Neural progenitor cell (in vitro differentiated cells): ENCODE results near the gene UBE2QL1. TPM values are rescaled to one million over a fixed set of nuclear protein-coding genes. Genes with fewer than 3 reads are reported as not detected.

Source experiments
- DNase-seq: peaks from one replicate; pipeline ENCODE4 v3.0.0-alpha.2; 2016; ENCODE audit warnings: low spot score
- H2AFZ ChIP-seq: fragments of 200-600 bp; sonication (generic); replicated peaks from 2 replicates; pipeline ENCODE4 v1.6.1; 2016; ENCODE audit warnings: antibody characterized with exemption
- H3F3A ChIP-seq: fragments of 200-600 bp; sonication (generic); 2 replicates; pipeline ENCODE4 v1.6.1; 2016; ENCODE audit warnings: antibody characterized with exemption, low read depth
- H3K27ac ChIP-seq: fragments of 200-600 bp; sonication (generic); 2 replicates; pipeline ENCODE4 v1.5.1; 2016; ENCODE audit warnings: mild to moderate bottlenecking
- H3K27me3 ChIP-seq: fragments of 200-600 bp; sonication (generic); 2 replicates; pipeline ENCODE4 v1.6.1; 2016; ENCODE audit warnings: mild to moderate bottlenecking, moderate library complexity
- H3K36me3 ChIP-seq: fragments of 200-600 bp; sonication (generic); 2 replicates; pipeline ENCODE4 v1.5.1; 2016
- H3K4me1 ChIP-seq: fragments of 200-600 bp; sonication (generic); 2 replicates; pipeline ENCODE4 v1.6.1; 2016; ENCODE audit warnings: mixed run types
- H3K4me2 ChIP-seq: fragments of 200-600 bp; sonication (generic); 2 replicates; pipeline ENCODE4 v1.6.1; 2016
- H3K4me3 ChIP-seq: fragments of 200-600 bp; sonication (generic); 2 replicates; pipeline ENCODE4 v1.5.1; 2016
- H3K79me2 ChIP-seq: fragments of 200-600 bp; sonication (generic); 2 replicates; pipeline ENCODE4 v1.6.1; 2016; ENCODE audit warnings: low read depth
- H3K9ac ChIP-seq: fragments of 200-600 bp; sonication (generic); 2 replicates; pipeline ENCODE4 v1.6.1; 2016
- H3K9me3 ChIP-seq: fragments of 200-600 bp; sonication (generic); 2 replicates; pipeline ENCODE4 v1.5.1; 2016; ENCODE audit warnings: low read depth
- H4K20me1 ChIP-seq: fragments of 200-600 bp; sonication (generic); 2 replicates; pipeline ENCODE4 v1.6.1; 2016; ENCODE audit warnings: low read depth
- H3K27ac Mint-ChIP-seq: 3 replicates; pipeline ENCODE4 v1.8.0; 2021; ENCODE audit warnings: mixed read lengths
- H3K27me3 Mint-ChIP-seq: 2 replicates; pipeline ENCODE4 v1.8.0; 2022; ENCODE audit warnings: low read depth, mild to moderate bottlenecking, inconsistent platforms, moderate library complexity, mixed read lengths; ENCODE audit not compliant: insufficient read depth
- H3K36me3 Mint-ChIP-seq: 3 replicates; pipeline ENCODE4 v1.8.0; 2021; ENCODE audit warnings: mixed read lengths
- H3K4me1 Mint-ChIP-seq: 3 replicates; pipeline ENCODE4 v1.8.0; 2021; ENCODE audit warnings: mixed read lengths
- H3K4me3 Mint-ChIP-seq: 3 replicates; pipeline ENCODE4 v1.8.0; 2021; ENCODE audit warnings: mild to moderate bottlenecking, moderate library complexity, mixed read lengths
- H3K9me3 Mint-ChIP-seq: 3 replicates; pipeline ENCODE4 v1.8.0; 2020; ENCODE audit warnings: mixed read lengths
- CTCF ChIP-seq: fragments of 200-600 bp; sonication (generic); IDR thresholded peaks from 2 replicates; pipeline ENCODE4 v1.5.1; 2017; ENCODE audit warnings: antibody characterized with exemption, mild to moderate bottlenecking
- EZH2 ChIP-seq: fragments of 200-600 bp; sonication (generic); IDR thresholded peaks from 2 replicates; pipeline ENCODE4 v1.6.1; 2017; ENCODE audit warnings: antibody characterized with exemption, mild to moderate bottlenecking, moderate library complexity
- EZH2phosphoT487 ChIP-seq: fragments of 200-600 bp; sonication (generic); IDR thresholded peaks from 2 replicates; pipeline ENCODE4 v1.6.1; 2017; ENCODE audit warnings: antibody characterized with exemption
- total RNA-seq: library from RNA; depleted of rRNA; stranded (reverse); fragments of >200 nt; gene quantifications from 2 replicates; pipeline ENCODE4 v1.2.3, GENCODE V29; 2015; ENCODE audit warnings: low replicate concordance

Gene UBE2QL1
- total RNA-seq, 1 donor from 2014 or later, result 0.30 TPM

- H3K9me3 Mint-ChIP-seq, result no peaks in the 10 kb centered on the region
- no peaks in the 10 kb centered on the region for H3K36me3 ChIP-seq
- H3K4me1 ChIP-seq, result no peaks in the 10 kb centered on the region
- H3K36me3 Mint-ChIP-seq, result no peaks in the 10 kb centered on the region
- peaks cover 6% of the 10 kb centered on the region for H3K27me3 Mint-ChIP-seq
- no peaks in the 10 kb centered on the region for H3F3A ChIP-seq
- peaks cover 28% of the 10 kb centered on the region for H3K27me3 ChIP-seq
- TF ChIP-seq EZH2 (no peak), EZH2phosphoT487 (no peak)
- H3K27ac Mint-ChIP-seq, result no peak overlapping the region
- no peak overlapping the region for H3K4me3 Mint-ChIP-seq
- no peak overlapping the region for H3K9ac ChIP-seq
- no peak overlapping the region for H3K4me3 ChIP-seq
- no peaks in the 10 kb centered on the region for H3K79me2 ChIP-seq
- H3K9me3 ChIP-seq, result no peaks in the 10 kb centered on the region
- no peaks in the 10 kb centered on the region for H4K20me1 ChIP-seq
- H3K4me2 ChIP-seq, result no peak overlapping the region
- DNase-seq, result no peak
- H3K4me1 Mint-ChIP-seq, result peaks cover 10% of the 10 kb centered on the region
- H3K27ac ChIP-seq, result no peak overlapping the region
- no peak overlapping the region for H2AFZ ChIP-seq
These were observed 36.2 kb downstream of the UBE2QL1 start for GRCh38 chr5:6484899-6485298.

- H3K9me3 ChIP-seq, result no peaks in the 10 kb centered on the region
- no peak overlapping the region for H3K9ac ChIP-seq
- no peak overlapping the region for H3K4me2 ChIP-seq
- H3K27me3 ChIP-seq, result peaks cover 33% of the 10 kb centered on the region
- Mint-ChIP-seq H3K4me1 (peaks cover 10% of the 10 kb centered on the region), H3K36me3 (no peaks in the 10 kb centered on the region), H3K27me3 (peaks cover 6% of the 10 kb centered on the region), H3K27ac (no peak overlapping the region), H3K9me3 (no peaks in the 10 kb centered on the region), H3K4me3 (no peak overlapping the region)
- no peaks in the 10 kb centered on the region for H3K36me3 ChIP-seq
- no peak overlapping the region for H3K4me3 ChIP-seq
- TF ChIP-seq EZH2 (no peak), CTCF (no peak), EZH2phosphoT487 (no peak)
- DNase-seq, result no peak
- no peaks in the 10 kb centered on the region for H3K79me2 ChIP-seq
- H3F3A ChIP-seq, result no peaks in the 10 kb centered on the region
- no peaks in the 10 kb centered on the region for H3K4me1 ChIP-seq
- no peak overlapping the region for H3K27ac ChIP-seq
- H4K20me1 ChIP-seq, result no peaks in the 10 kb centered on the region
- no peak overlapping the region for H2AFZ ChIP-seq
These were observed 36.8 kb downstream of the UBE2QL1 start for GRCh38 chr5:6485441-6485840.

- no peaks in the 10 kb centered on the region for H3K36me3 ChIP-seq
- Mint-ChIP-seq H3K4me3 (peak overlapping the region; percentile 36), H3K4me1 (peaks cover 14% of the 10 kb centered on the region), H3K27ac (no peak overlapping the region), H3K27me3 (peaks cover 6% of the 10 kb centered on the region), H3K9me3 (no peaks in the 10 kb centered on the region), H3K36me3 (no peaks in the 10 kb centered on the region)
- H3K9ac ChIP-seq, result no peak overlapping the region
- no peak overlapping the region for H3K27ac ChIP-seq
- no peak overlapping the region for H2AFZ ChIP-seq
- no peaks in the 10 kb centered on the region for H3K79me2 ChIP-seq
- no peak for DNase-seq
- no peaks in the 10 kb centered on the region for H3K9me3 ChIP-seq
- H3K4me3 ChIP-seq, result no peak overlapping the region
- H3K4me2 ChIP-seq, result no peak overlapping the region
- H4K20me1 ChIP-seq, result no peaks in the 10 kb centered on the region
- no peak for TF ChIP-seq CTCF
- TF ChIP-seq EZH2, result no peak
- no peak for TF ChIP-seq EZH2phosphoT487
- H3K4me1 ChIP-seq, result no peaks in the 10 kb centered on the region
- H3F3A ChIP-seq, result no peaks in the 10 kb centered on the region
- H3K27me3 ChIP-seq, result peaks cover 39% of the 10 kb centered on the region
These were observed 37.4 kb downstream of the UBE2QL1 start for GRCh38 chr5:6486074-6486473.

- Histone ChIP-seq H4K20me1 (no peaks in the 10 kb centered on the region), H3K4me1 (no peaks in the 10 kb centered on the region), H3K4me3 (no peak overlapping the region), H3K4me2 (no peak overlapping the region), H2AFZ (no peak overlapping the region), H3K79me2 (no peaks in the 10 kb centered on the region), H3K9me3 (no peaks in the 10 kb centered on the region), H3K9ac (no peak overlapping the region), H3K36me3 (no peaks in the 10 kb centered on the region), H3F3A (no peaks in the 10 kb centered on the region), H3K27me3 (peaks cover 49% of the 10 kb centered on the region), H3K27ac (no peak overlapping the region)
- no peak for DNase-seq
- Mint-ChIP-seq H3K36me3 (no peaks in the 10 kb centered on the region), H3K4me3 (no peak overlapping the region), H3K27me3 (peaks cover 11% of the 10 kb centered on the region), H3K4me1 (peaks cover 25% of the 10 kb centered on the region), H3K9me3 (no peaks in the 10 kb centered on the region), H3K27ac (no peak overlapping the region)
- TF ChIP-seq CTCF (no peak), EZH2phosphoT487 (no peak), EZH2 (no peak)
These were observed 38.4 kb downstream of the UBE2QL1 start for GRCh38 chr5:6487081-6487480.
